Measurements from ENCODE around the gene GPAT2. TPM values are rescaled to one million over a fixed set of nuclear protein-coding genes. Genes with fewer than 3 reads are reported as not detected.
"Not testable (repeated sequence)": the region's sequence is repeated elsewhere in the genome, so short reads cannot be mapped to it uniquely, and the experiment has no call there.

The GPAT2 gene
- total RNA-seq, 1 experiment from 2014 or later = not detected

GRCh38 chr2:96063116-96063899 lies 28.6 kb upstream of the GPAT2 start:
- H3F3A ChIP-seq (ENCODE audit: low read length, unreplicated experiment); H3K4me3 ChIP-seq (ENCODE audit: low read length); POLR2A ChIA-PET (ENCODE audit: unreplicated experiment); intact Hi-C loops (cut with micrococcal nuclease); H3K27ac ChIP-seq (ENCODE audit: low read length); H3K9me3 ChIP-seq (ENCODE audit: low read length); H3K9ac ChIP-seq (ENCODE audit: low read length); H3K9me2 ChIP-seq (replicated peaks; ENCODE audit: low read length); H3K79me2 ChIP-seq (ENCODE audit: low read length); H4K20me1 ChIP-seq (ENCODE audit: low read length); H3K36me3 ChIP-seq (ENCODE audit: low read depth, low read length); H3K4me1 ChIP-seq (ENCODE audit: insufficient read depth, low read length); BruUV-seq (replicated peaks); H3K27me3 ChIP-seq (ENCODE audit: low read length): not testable (repeated sequence)
- Histone ChIP-seq H2AFZ (ENCODE audit: low read length) (peak overlapping the region; percentile 59; the same call in 1 of the 2 replicates), H3K4me2 (ENCODE audit: low read length) (peak overlapping the region; percentile 66)
- CTCF ChIA-PET = interaction anchor here (0.6 kb wide), 1 partner anchor 54 kb away, joined by 3 read pairs; no protein-coding TSS in a partner anchor
- ATAC-seq = peak; percentile 90
- DNase-seq = peak; percentile 64
- TF ChIP-seq, protein P1, sequence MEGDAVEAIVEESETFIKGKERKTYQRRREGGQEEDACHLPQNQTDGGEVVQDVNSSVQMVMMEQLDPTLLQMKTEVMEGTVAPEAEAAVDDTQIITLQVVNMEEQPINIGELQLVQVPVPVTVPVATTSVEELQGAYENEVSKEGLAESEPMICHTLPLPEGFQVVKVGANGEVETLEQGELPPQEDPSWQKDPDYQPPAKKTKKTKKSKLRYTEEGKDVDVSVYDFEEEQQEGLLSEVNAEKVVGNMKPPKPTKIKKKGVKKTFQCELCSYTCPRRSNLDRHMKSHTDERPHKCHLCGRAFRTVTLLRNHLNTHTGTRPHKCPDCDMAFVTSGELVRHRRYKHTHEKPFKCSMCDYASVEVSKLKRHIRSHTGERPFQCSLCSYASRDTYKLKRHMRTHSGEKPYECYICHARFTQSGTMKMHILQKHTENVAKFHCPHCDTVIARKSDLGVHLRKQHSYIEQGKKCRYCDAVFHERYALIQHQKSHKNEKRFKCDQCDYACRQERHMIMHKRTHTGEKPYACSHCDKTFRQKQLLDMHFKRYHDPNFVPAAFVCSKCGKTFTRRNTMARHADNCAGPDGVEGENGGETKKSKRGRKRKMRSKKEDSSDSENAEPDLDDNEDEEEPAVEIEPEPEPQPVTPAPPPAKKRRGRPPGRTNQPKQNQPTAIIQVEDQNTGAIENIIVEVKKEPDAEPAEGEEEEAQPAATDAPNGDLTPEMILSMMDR (conservative IDR thresholded peaks at IDR 0.05; ENCODE audit: low read depth, low read length) = peak; percentile 37; the same call in 1 of the 2 replicates

- H3K9me2 ChIP-seq (replicated peaks; ENCODE audit: low read length); H3K27me3 ChIP-seq (ENCODE audit: low read length); H3F3A ChIP-seq (ENCODE audit: low read length, unreplicated experiment); POLR2A ChIA-PET (ENCODE audit: unreplicated experiment); intact Hi-C loops (cut with micrococcal nuclease); BruUV-seq (replicated peaks); CTCF ChIA-PET; H3K4me3 ChIP-seq (ENCODE audit: low read length); ATAC-seq; H3K4me1 ChIP-seq (ENCODE audit: insufficient read depth, low read length); H3K36me3 ChIP-seq (ENCODE audit: low read depth, low read length); H3K27ac ChIP-seq (ENCODE audit: low read length); H3K9me3 ChIP-seq (ENCODE audit: low read length); DNase-seq; H2AFZ ChIP-seq (ENCODE audit: low read length); H3K79me2 ChIP-seq (ENCODE audit: low read length); H3K4me2 ChIP-seq (ENCODE audit: low read length); H4K20me1 ChIP-seq (ENCODE audit: low read length); H3K9ac ChIP-seq (ENCODE audit: low read length): not testable (repeated sequence)
Measured at GRCh38 chr2:96062483-96062882, 27.8 kb upstream of the GPAT2 start.

- H3K4me1 ChIP-seq (ENCODE audit: insufficient read depth, low read length); H3K79me2 ChIP-seq (ENCODE audit: low read length); POLR2A ChIA-PET (ENCODE audit: unreplicated experiment); H3K27ac ChIP-seq (ENCODE audit: low read length); H3K9me3 ChIP-seq (ENCODE audit: low read length); H3K9ac ChIP-seq (ENCODE audit: low read length); H4K20me1 ChIP-seq (ENCODE audit: low read length); H3K4me3 ChIP-seq (ENCODE audit: low read length); ATAC-seq; H2AFZ ChIP-seq (ENCODE audit: low read length); H3K9me2 ChIP-seq (replicated peaks; ENCODE audit: low read length); DNase-seq; intact Hi-C loops (cut with micrococcal nuclease); H3K27me3 ChIP-seq (ENCODE audit: low read length); H3F3A ChIP-seq (ENCODE audit: low read length, unreplicated experiment); H3K36me3 ChIP-seq (ENCODE audit: low read depth, low read length); H3K4me2 ChIP-seq (ENCODE audit: low read length); BruUV-seq (replicated peaks); CTCF ChIA-PET: not testable (repeated sequence)
Measured at GRCh38 chr2:96061901-96062300, 27.2 kb upstream of the GPAT2 start.

- POLR2A ChIA-PET (ENCODE audit: unreplicated experiment); H3K79me2 ChIP-seq (ENCODE audit: low read length); CTCF ChIA-PET; H3F3A ChIP-seq (ENCODE audit: low read length, unreplicated experiment); H3K36me3 ChIP-seq (ENCODE audit: low read depth, low read length); ATAC-seq; H3K4me2 ChIP-seq (ENCODE audit: low read length); H3K4me3 ChIP-seq (ENCODE audit: low read length); H3K9me3 ChIP-seq (ENCODE audit: low read length); H2AFZ ChIP-seq (ENCODE audit: low read length); BruUV-seq (replicated peaks); DNase-seq; H3K9ac ChIP-seq (ENCODE audit: low read length); H3K27me3 ChIP-seq (ENCODE audit: low read length); intact Hi-C loops (cut with micrococcal nuclease); H4K20me1 ChIP-seq (ENCODE audit: low read length); H3K27ac ChIP-seq (ENCODE audit: low read length); H3K9me2 ChIP-seq (replicated peaks; ENCODE audit: low read length); H3K4me1 ChIP-seq (ENCODE audit: insufficient read depth, low read length): not testable (repeated sequence)
Measured at GRCh38 chr2:96061197-96061817, 26.6 kb upstream of the GPAT2 start.

DNA sequence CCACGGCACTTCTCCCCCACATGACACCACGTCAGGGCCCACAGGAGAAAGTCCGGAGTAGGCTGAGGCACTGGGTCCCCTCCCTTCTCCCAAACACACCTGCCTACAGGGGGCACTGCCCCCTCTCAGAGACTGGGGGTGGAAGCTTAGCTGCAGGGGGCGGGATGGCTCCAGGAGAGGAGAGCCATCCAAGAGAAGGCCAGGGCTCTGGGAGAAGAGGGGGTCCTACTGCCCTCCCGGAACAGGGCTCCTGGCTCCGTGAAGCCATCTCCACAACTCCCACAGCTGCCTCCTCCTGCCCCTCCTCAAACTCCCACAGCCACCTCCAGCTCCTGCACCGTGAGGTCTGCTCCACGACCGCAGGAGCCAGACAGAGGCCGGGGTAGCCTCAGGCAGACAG lies 25.6 kb upstream of the GPAT2 start:
- H3K9ac ChIP-seq (ENCODE audit: low read length); intact Hi-C loops (cut with micrococcal nuclease); H3K4me2 ChIP-seq (ENCODE audit: low read length); H3K27ac ChIP-seq (ENCODE audit: low read length); BruUV-seq (replicated peaks); H3K4me1 ChIP-seq (ENCODE audit: insufficient read depth, low read length); DNase-seq; ATAC-seq; CTCF ChIA-PET; POLR2A ChIA-PET (ENCODE audit: unreplicated experiment); H3K27me3 ChIP-seq (ENCODE audit: low read length); H2AFZ ChIP-seq (ENCODE audit: low read length); H3K79me2 ChIP-seq (ENCODE audit: low read length); H3K4me3 ChIP-seq (ENCODE audit: low read length); H3K9me2 ChIP-seq (replicated peaks; ENCODE audit: low read length); H3K9me3 ChIP-seq (ENCODE audit: low read length); H3K36me3 ChIP-seq (ENCODE audit: low read depth, low read length); H4K20me1 ChIP-seq (ENCODE audit: low read length); H3F3A ChIP-seq (ENCODE audit: low read length, unreplicated experiment): not testable (repeated sequence)

GRCh38 chr2:96059443-96059842 lies 24.7 kb upstream of the GPAT2 start:
- H3K9ac ChIP-seq (ENCODE audit: low read length); POLR2A ChIA-PET (ENCODE audit: unreplicated experiment); H3K4me1 ChIP-seq (ENCODE audit: insufficient read depth, low read length); H3K36me3 ChIP-seq (ENCODE audit: low read depth, low read length); H3K27me3 ChIP-seq (ENCODE audit: low read length); H4K20me1 ChIP-seq (ENCODE audit: low read length); CTCF ChIA-PET; DNase-seq; ATAC-seq; H3K9me2 ChIP-seq (replicated peaks; ENCODE audit: low read length); H3K27ac ChIP-seq (ENCODE audit: low read length); H3K4me2 ChIP-seq (ENCODE audit: low read length); H3K79me2 ChIP-seq (ENCODE audit: low read length); H3K9me3 ChIP-seq (ENCODE audit: low read length); BruUV-seq (replicated peaks); intact Hi-C loops (cut with micrococcal nuclease); H3F3A ChIP-seq (ENCODE audit: low read length, unreplicated experiment); H2AFZ ChIP-seq (ENCODE audit: low read length); H3K4me3 ChIP-seq (ENCODE audit: low read length): not testable (repeated sequence)
